ENCODE data around the gene TAF11L9. TPM values are rescaled to one million over a fixed set of nuclear protein-coding genes. Genes with fewer than 3 reads are reported as not detected.
"Not testable (repeated sequence)": the region's sequence is repeated elsewhere in the genome, so short reads cannot be mapped to it uniquely, and the experiment has no call there.

TAF11L9 gene
- total and polyA plus RNA-seq, 3 donors from 2014 or later: not detected

GRCh38 chr5:17614872-17615605, 20.8 kb upstream of the TAF11L9 start:
- Histone ChIP-seq H3K9me3 (no peaks in the 10 kb centered on the region), H3K4me3 (no peak overlapping the region), H3K27ac (no peak overlapping the region), H3K27me3 (no peaks in the 10 kb centered on the region), H3K36me3 (ENCODE audit: low read depth, missing control alignments) (no peaks in the 10 kb centered on the region), H3K4me1 (no peaks in the 10 kb centered on the region)
- DNase-seq: no peak
- WGBS, 2 donors: 69 to 84% methylated on average over 15 to 17 of the region's 17 CpGs
- intact Hi-C loops (cut with DNase I; ENCODE audit: low total_unique reads): no loop called here
- no peak for TF ChIP-seq POLR2A (IDR thresholded peaks at IDR 0.05)
- TF ChIP-seq CTCF (IDR thresholded peaks at IDR 0.05): no peak

GRCh38 chr5:17610092-17610491, 15.9 kb upstream of the TAF11L9 start, which contains the start of gene TAF11L12:
TSS of gene TAF11L12 (plus strand) at chr5:17610392.
- H3K4me1 ChIP-seq; H3K9me3 ChIP-seq; H3K27ac ChIP-seq; H3K4me3 ChIP-seq; DNase-seq; H3K36me3 ChIP-seq (ENCODE audit: low read depth, missing control alignments); intact Hi-C loops (cut with DNase I; ENCODE audit: low total_unique reads); H3K27me3 ChIP-seq: not testable (repeated sequence)
- 71 to 72% methylated on average over 2 of the region's 2 CpGs for WGBS, 2 donors

- H3K27ac ChIP-seq; H3K36me3 ChIP-seq (ENCODE audit: low read depth, missing control alignments); intact Hi-C loops (cut with DNase I; ENCODE audit: low total_unique reads); DNase-seq; H3K4me1 ChIP-seq; H3K27me3 ChIP-seq; H3K9me3 ChIP-seq; H3K4me3 ChIP-seq: not testable (repeated sequence)
- WGBS, 2 donors: 81 to 85% methylated on average over 4 of the region's 4 CpGs
Measured at GRCh38 chr5:17607461-17607860, 13.3 kb upstream of the TAF11L9 start.

- Histone ChIP-seq H3K27ac (no peak overlapping the region), H3K9me3 (no peaks in the 10 kb centered on the region), H3K4me3 (no peak overlapping the region), H3K27me3 (no peaks in the 10 kb centered on the region), H3K36me3 (ENCODE audit: low read depth, missing control alignments) (no peaks in the 10 kb centered on the region), H3K4me1 (no peaks in the 10 kb centered on the region)
- WGBS, 2 donors: 85 to 90% methylated on average over 12 to 14 of the region's 14 CpGs
- TF ChIP-seq POLR2A (IDR thresholded peaks at IDR 0.05): no peak
- TF ChIP-seq CTCF (IDR thresholded peaks at IDR 0.05): no peak
- DNase-seq: no peak
- intact Hi-C loops (cut with DNase I; ENCODE audit: low total_unique reads): no loop called here
Measured at GRCh38 chr5:17604951-17605350, 10.8 kb upstream of the TAF11L9 start.

- intact Hi-C loops (cut with DNase I; ENCODE audit: low total_unique reads); H3K27ac ChIP-seq; H3K4me3 ChIP-seq: not testable (repeated sequence)
Measured at GRCh38 chr5:17603880-17604279, 9.7 kb upstream of the TAF11L9 start, which contains the start of gene TAF11L11. TSS of gene TAF11L11 (plus strand) at chr5:17604183.

GRCh38 chr5:17597728-17598127, 3.5 kb upstream of the TAF11L9 start, which contains the start of gene TAF11L10:
TSS of gene TAF11L10 (minus strand) at chr5:17597828.
- H3K9me3 ChIP-seq; H3K27me3 ChIP-seq; H3K4me3 ChIP-seq; H3K4me1 ChIP-seq; H3K27ac ChIP-seq; H3K36me3 ChIP-seq (ENCODE audit: low read depth, missing control alignments); DNase-seq; intact Hi-C loops (cut with DNase I; ENCODE audit: low total_unique reads): not testable (repeated sequence)
- no CpG with 5 or more reads among the region's 15 CpGs for WGBS, 2 donors

More at GRCh38 chr5:17603880-17604279, 9.7 kb upstream of the TAF11L9 start, which contains the start of gene TAF11L11:
- not testable (repeated sequence) for H3K4me1 ChIP-seq; H3K27me3 ChIP-seq; H3K36me3 ChIP-seq (ENCODE audit: low read depth, missing control alignments); H3K9me3 ChIP-seq; DNase-seq
- 72 to 76% methylated on average over 6 of the region's 6 CpGs for WGBS, 2 donors

GRCh38 chr5:17590860-17591259, 3.3 kb downstream of the TAF11L9 start, which contains the start of gene TAF11L8:
TSS of gene TAF11L8 (minus strand) at chr5:17590960.
- H3K27me3 ChIP-seq; H3K36me3 ChIP-seq (ENCODE audit: low read depth, missing control alignments); H3K4me1 ChIP-seq; DNase-seq; H3K27ac ChIP-seq; intact Hi-C loops (cut with DNase I; ENCODE audit: low total_unique reads); H3K9me3 ChIP-seq; H3K4me3 ChIP-seq: not testable (repeated sequence)
- no CpG with 5 or more reads among the region's 16 CpGs for WGBS, 2 donors

GRCh38 chr5:17585658-17586057, 8.5 kb downstream of the TAF11L9 start, which contains the start of gene TAF11L7:
TSS of gene TAF11L7 (minus strand) at chr5:17585758.
- DNase-seq; H3K4me1 ChIP-seq; H3K27ac ChIP-seq; intact Hi-C loops (cut with DNase I; ENCODE audit: low total_unique reads); H3K27me3 ChIP-seq; H3K4me3 ChIP-seq; H3K9me3 ChIP-seq; H3K36me3 ChIP-seq (ENCODE audit: low read depth, missing control alignments): not testable (repeated sequence)
- WGBS, 2 donors: no CpG with 5 or more reads among the region's 16 CpGs

Data from testis (tissue), 3 donors.